Mesenchymal stem cell (in vitro differentiated cells and primary cell): ENCODE results near the gene CCM2.

Experiments
- DNase-seq: peaks from one replicate; pipeline ENCODE4 v3.0.0-alpha.2; 2013
- H2AFZ ChIP-seq: one replicate; pipeline ENCODE4 v1.6.1; 2013; ENCODE audit warnings: low read depth, mild to moderate bottlenecking, control low read depth, inconsistent platforms, low read length, moderate library complexity
- H2AK5ac ChIP-seq: 2 replicates; pipeline ENCODE4 v1.6.1; 2013; ENCODE audit warnings: low read length, moderate library complexity, mild to moderate bottlenecking, inconsistent platforms; ENCODE audit not compliant: severe bottlenecking
- H2BK120ac ChIP-seq: one replicate; pipeline ENCODE4 v1.6.1; 2013; ENCODE audit warnings: low read depth, mild to moderate bottlenecking, inconsistent platforms, low read length, moderate library complexity
- H2BK12ac ChIP-seq, 2 experiments: one replicate each; pipeline ENCODE4 v1.6.1; 2013; ENCODE audit warnings: inconsistent platforms in 2 of 2, low read length in 2 of 2, mild to moderate bottlenecking in 2 of 2, moderate library complexity in 2 of 2, control low read depth in 1 of 2
- H2BK15ac ChIP-seq: one replicate; pipeline ENCODE4 v1.6.1; 2013; ENCODE audit warnings: mild to moderate bottlenecking, low read depth, inconsistent platforms; ENCODE audit not compliant: poor library complexity, severe bottlenecking
- H2BK5ac ChIP-seq: 2 replicates; pipeline ENCODE4 v1.6.1; 2013; ENCODE audit warnings: low read depth, mild to moderate bottlenecking, low read length, control low read depth, inconsistent platforms; ENCODE audit not compliant: poor library complexity, severe bottlenecking
- H3K14ac ChIP-seq, 2 experiments: one replicate each; pipeline ENCODE4 v1.6.1; 2013; ENCODE audit warnings: inconsistent platforms in 2 of 2, low read length in 2 of 2, control low read depth in 1 of 2, mild to moderate bottlenecking in 1 of 2, moderate library complexity in 1 of 2
- H3K18ac ChIP-seq, 2 experiments: one replicate each; pipeline ENCODE4 v1.6.1; 2013; ENCODE audit warnings: inconsistent platforms in 2 of 2, low read length in 2 of 2, control low read depth in 1 of 2, low read depth in 1 of 2, mild to moderate bottlenecking in 1 of 2
- H3K23ac ChIP-seq, 2 experiments: one replicate each; pipeline ENCODE4 v1.6.1; 2013; ENCODE audit warnings: inconsistent platforms in 2 of 2, low read length in 2 of 2, mild to moderate bottlenecking in 2 of 2, moderate library complexity in 2 of 2, control low read depth in 1 of 2
- H3K27ac ChIP-seq: 2 replicates; pipeline ENCODE4 v1.5.1; 2013; ENCODE audit warnings: mild to moderate bottlenecking, moderate library complexity, low read length, control low read depth, inconsistent platforms; ENCODE audit not compliant: poor library complexity, severe bottlenecking
- H3K27me3 ChIP-seq, 2 experiments: 2 replicates each; pipeline versions ENCODE4 v1.6.1 to v1.7.0; 2013; ENCODE audit warnings: low read length in 2 of 2, mild to moderate bottlenecking in 2 of 2, moderate library complexity in 2 of 2, control low read depth in 1 of 2, inconsistent platforms in 1 of 2; ENCODE audit not compliant: control insufficient read depth in 1 of 2, insufficient read depth in 1 of 2
- H3K36me3 ChIP-seq, 2 experiments: 2 replicates each; pipeline versions ENCODE4 v1.6.1 to v1.7.0; 2013; ENCODE audit warnings: low read length in 2 of 2, control low read depth in 1 of 2, inconsistent platforms in 1 of 2, low read depth in 1 of 2, mild to moderate bottlenecking in 1 of 2; ENCODE audit not compliant: insufficient read depth in 2 of 2, control insufficient read depth in 1 of 2
- H3K4ac ChIP-seq, 2 experiments: one replicate each; pipeline ENCODE4 v1.6.1; 2013; ENCODE audit warnings: inconsistent platforms in 2 of 2, low read length in 2 of 2, mild to moderate bottlenecking in 2 of 2, moderate library complexity in 2 of 2, control low read depth in 1 of 2, low read depth in 1 of 2
- H3K4me1 ChIP-seq: 2 replicates; pipeline ENCODE4 v1.6.1; 2013; ENCODE audit warnings: low read depth, low read length, control low read depth; ENCODE audit not compliant: control insufficient read depth, insufficient read depth
- H3K4me2 ChIP-seq: 2 replicates; pipeline ENCODE4 v1.6.1; 2013; ENCODE audit warnings: low read length, mild to moderate bottlenecking, inconsistent platforms; ENCODE audit not compliant: poor library complexity, severe bottlenecking
- H3K4me3 ChIP-seq, 2 experiments: 2 replicates each; pipeline versions ENCODE4 v1.5.1 to v1.7.0; 2013; ENCODE audit warnings: low read length in 2 of 2, mild to moderate bottlenecking in 2 of 2, control low read depth in 1 of 2, low read depth in 1 of 2; ENCODE audit not compliant: insufficient read depth in 1 of 2
- H3K79me1 ChIP-seq: replicated peaks from 2 replicates; pipeline ENCODE4 v1.6.1; 2013; ENCODE audit warnings: mild to moderate bottlenecking, control low read depth, low read length, inconsistent platforms; ENCODE audit not compliant: poor library complexity, severe bottlenecking
- H3K9ac ChIP-seq: 2 replicates; pipeline ENCODE4 v1.7.0; 2013; ENCODE audit warnings: mild to moderate bottlenecking, low read length, moderate library complexity
- H3K9me3 ChIP-seq: 2 replicates; pipeline ENCODE4 v1.7.0; 2013; ENCODE audit warnings: mild to moderate bottlenecking, low read length; ENCODE audit not compliant: control insufficient read depth
- H4K8ac ChIP-seq: one replicate; pipeline ENCODE4 v1.6.1; 2013; ENCODE audit warnings: inconsistent platforms, mild to moderate bottlenecking, low read length, moderate library complexity
- H4K91ac ChIP-seq: one replicate; pipeline ENCODE4 v1.6.1; 2013; ENCODE audit warnings: mild to moderate bottlenecking, low read length, inconsistent platforms
- WGBS: methylation state at CpG from one replicate; pipeline ENCODE4 v1.1.7; 2013; ENCODE audit warnings: mixed read lengths; 5-methylcytosine and 5-hydroxymethylcytosine counted together

Gene CCM2

GRCh38 chr7:44970523-44971051, 29.4 kb upstream of the CCM2 start:
- H2BK15ac ChIP-seq, result no peak overlapping the region
- no peak overlapping the region for H3K18ac ChIP-seq
- H3K36me3 ChIP-seq, result peaks cover 0 to 5% of the 10 kb centered on the region in 2 experiments
- H3K14ac ChIP-seq, result no peak overlapping the region
- no peaks in the 10 kb centered on the region for H3K9me3 ChIP-seq
- no peak overlapping the region for H3K4me2 ChIP-seq
- H3K79me1 ChIP-seq, result no peaks in the 10 kb centered on the region
- no peak overlapping the region for H3K27ac ChIP-seq
- DNase-seq, result no peak
- H2AFZ ChIP-seq, result no peak overlapping the region
- H3K4ac ChIP-seq, result no peak overlapping the region
- no peak overlapping the region for H2AK5ac ChIP-seq
- 92% methylated on average over 17 of the region's 18 CpGs for WGBS
- H3K4me1 ChIP-seq, result no peaks in the 10 kb centered on the region
- no peak overlapping the region for H2BK120ac ChIP-seq
- no peak overlapping the region for H2BK5ac ChIP-seq
- no peak overlapping the region for H3K4me3 ChIP-seq
- no peak overlapping the region for H4K8ac ChIP-seq
- no peak overlapping the region for H3K23ac ChIP-seq
- no peak overlapping the region for H2BK12ac ChIP-seq
- H4K91ac ChIP-seq, result no peak overlapping the region
- peaks cover 16 to 26% of the 10 kb centered on the region in 2 experiments for H3K27me3 ChIP-seq
- no peak overlapping the region for H3K9ac ChIP-seq

- no peak overlapping the region for H3K4ac ChIP-seq
- no peak overlapping the region for H2AK5ac ChIP-seq
- H2BK12ac ChIP-seq, result no peak overlapping the region
- no peak overlapping the region for H3K4me3 ChIP-seq
- H3K4me1 ChIP-seq, result no peaks in the 10 kb centered on the region
- no peak overlapping the region for H3K9ac ChIP-seq
- H2AFZ ChIP-seq, result no peak overlapping the region
- H4K91ac ChIP-seq, result no peak overlapping the region
- H4K8ac ChIP-seq, result no peak overlapping the region
- H3K4me2 ChIP-seq, result no peak overlapping the region
- H3K23ac ChIP-seq, result no peak overlapping the region
- peaks cover 16 to 25% of the 10 kb centered on the region in 2 experiments for H3K27me3 ChIP-seq
- H2BK5ac ChIP-seq, result no peak overlapping the region
- peaks cover 0 to 13% of the 10 kb centered on the region in 2 experiments for H3K36me3 ChIP-seq
- H2BK15ac ChIP-seq, result no peak overlapping the region
- no peaks in the 10 kb centered on the region for H3K9me3 ChIP-seq
- H3K18ac ChIP-seq, result no peak overlapping the region
- no peak overlapping the region for H3K14ac ChIP-seq
- no peak for DNase-seq
- no peak overlapping the region for H3K27ac ChIP-seq
- no peak overlapping the region for H2BK120ac ChIP-seq
- WGBS, result 87% methylated on average over 10 of the region's 10 CpGs
- H3K79me1 ChIP-seq, result no peaks in the 10 kb centered on the region
These were observed 28.7 kb upstream of the CCM2 start for GRCh38 chr7:44971188-44971901.

- Histone ChIP-seq H3K18ac (no peak overlapping the region), H2AK5ac (no peak overlapping the region), H3K14ac (no peak overlapping the region), H3K4me2 (no peak overlapping the region), H2AFZ (no peak overlapping the region), H3K4me1 (no peaks in the 10 kb centered on the region), H3K27me3 (peaks cover 16 to 21% of the 10 kb centered on the region in 2 experiments), H3K4me3 (no peak overlapping the region), H3K9ac (no peak overlapping the region), H3K9me3 (no peaks in the 10 kb centered on the region), H4K91ac (no peak overlapping the region), H3K79me1 (no peaks in the 10 kb centered on the region), H3K23ac (no peak overlapping the region), H2BK15ac (no peak overlapping the region), H4K8ac (no peak overlapping the region), H3K36me3 (peaks cover 0 to 16% of the 10 kb centered on the region in 2 experiments), H2BK12ac (no peak overlapping the region), H2BK120ac (no peak overlapping the region), H2BK5ac (no peak overlapping the region), H3K27ac (no peak overlapping the region), H3K4ac (no peak overlapping the region)
- no peak for DNase-seq
- 85% methylated on average over 5 of the region's 5 CpGs for WGBS
These were observed 28.0 kb upstream of the CCM2 start for GRCh38 chr7:44971902-44972441.

- H2BK15ac ChIP-seq, result no peak overlapping the region
- H3K4me1 ChIP-seq, result no peaks in the 10 kb centered on the region
- H2BK5ac ChIP-seq, result no peak overlapping the region
- H4K8ac ChIP-seq, result no peak overlapping the region
- H3K27ac ChIP-seq, result no peak overlapping the region
- WGBS, result 90% methylated on average over 3 of the region's 3 CpGs
- H3K79me1 ChIP-seq, result no peaks in the 10 kb centered on the region
- no peak overlapping the region for H4K91ac ChIP-seq
- no peak overlapping the region for H3K4me3 ChIP-seq
- peaks cover 11 to 17% of the 10 kb centered on the region in 2 experiments for H3K27me3 ChIP-seq
- H3K14ac ChIP-seq, result no peak overlapping the region
- H3K4ac ChIP-seq, result no peak overlapping the region
- H3K9ac ChIP-seq, result no peak overlapping the region
- no peak overlapping the region for H3K23ac ChIP-seq
- H3K9me3 ChIP-seq, result no peaks in the 10 kb centered on the region
- H3K4me2 ChIP-seq, result no peak overlapping the region
- H2BK120ac ChIP-seq, result no peak overlapping the region
- no peak overlapping the region for H2AFZ ChIP-seq
- H3K36me3 ChIP-seq, result peaks cover 0 to 21% of the 10 kb centered on the region in 2 experiments
- no peak overlapping the region for H3K18ac ChIP-seq
- DNase-seq, result no peak
- no peak overlapping the region for H2BK12ac ChIP-seq
- no peak overlapping the region for H2AK5ac ChIP-seq
These were observed 27.4 kb upstream of the CCM2 start for GRCh38 chr7:44972562-44972961.
